ENCODE data around the gene OR4M1.

- TF ChIP-seq CTCF (IDR thresholded peaks at IDR 0.05; ENCODE audit: low read length), result no peak
- no peak for TF ChIP-seq EZH2 (IDR thresholded peaks at IDR 0.05; ENCODE audit: borderline replicate concordance, low read length)
These were observed 19.1 kb upstream of the OR4M1 start for GRCh38 chr14:19754172-19754571.
